Stimulated activated CD8-positive, alpha-beta memory T cell treated with anti-CD3 and anti-CD28 coated beads, Interleukin-15, amount 100 ng/mL, for 48 hours (primary cell): ENCODE results near the gene TRNAU1AP.

Experiments used
- DNase-seq, 2 donors: peaks; one replicate each; pipeline ENCODE4 v3.0.0-alpha.2; 2020; ENCODE audit warnings: low read depth in 2 of 2

The TRNAU1AP gene

DNA sequence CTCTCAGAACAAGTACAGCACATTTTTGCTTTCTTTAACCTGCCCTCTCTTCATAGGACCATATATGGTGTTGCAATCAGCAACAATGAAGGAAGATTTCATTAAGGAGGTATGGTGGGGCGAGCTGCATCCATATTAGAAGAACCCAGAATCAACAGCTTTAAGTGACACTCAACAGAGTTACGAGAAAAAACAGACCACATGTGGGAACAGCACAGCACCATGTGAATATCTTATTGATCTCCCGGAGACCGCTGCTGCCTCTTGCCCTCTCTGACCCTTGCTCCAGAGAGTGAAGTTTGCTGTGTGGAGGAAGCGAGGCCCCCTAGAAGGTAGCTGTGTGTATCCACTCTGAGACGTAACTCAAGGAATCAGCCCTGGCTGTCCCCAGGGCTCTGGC lies 52.1 kb downstream of the TRNAU1AP start:
- no peak for DNase-seq

DNA sequence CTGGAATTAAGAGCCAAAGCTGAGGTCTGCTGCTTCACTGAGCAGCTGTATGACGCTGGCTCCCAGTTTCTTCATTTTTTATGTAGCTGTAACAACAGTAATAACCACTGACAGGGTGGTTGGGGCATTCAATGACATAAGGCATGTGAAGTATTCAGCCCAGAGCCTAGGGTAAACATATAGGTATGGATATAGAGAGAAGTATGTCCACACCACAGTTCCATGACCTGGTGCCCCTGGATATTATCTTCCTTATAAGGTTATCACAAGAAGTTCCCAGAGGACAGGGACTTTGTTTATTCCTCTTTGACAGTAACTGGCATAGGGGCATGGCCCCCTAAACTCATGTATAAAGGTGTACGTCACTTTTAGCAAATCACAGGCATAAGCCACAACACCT lies 53.9 kb downstream of the TRNAU1AP start:
- no peak for DNase-seq

DNA sequence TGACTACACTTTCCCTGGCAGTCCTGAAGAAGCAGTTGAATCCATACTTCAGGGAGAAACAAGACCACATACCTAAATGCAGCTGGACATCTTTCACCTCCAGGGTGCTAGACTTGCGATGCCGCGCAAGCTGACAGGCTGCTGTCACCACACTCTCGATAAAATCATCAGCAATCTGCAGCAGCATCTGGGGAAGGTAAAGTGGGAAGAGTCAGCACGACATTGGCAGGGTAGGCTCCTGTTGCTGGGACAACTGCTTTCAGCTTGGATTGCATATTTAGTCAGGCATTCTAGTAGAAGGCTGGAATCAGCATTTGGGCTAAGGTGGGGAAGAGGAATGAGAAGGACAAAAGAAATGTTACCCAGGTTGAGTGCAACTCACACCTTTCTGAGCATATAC lies 60.3 kb downstream of the TRNAU1AP start:
- no peak for DNase-seq
